GM12892 (cell line): ENCODE data around the gene FLVCR2.

Experiments
- POLR2A ChIP-seq: IDR thresholded peaks from 2 replicates; pipeline ENCODE4 v1.6.1; 2011; ENCODE audit warnings: low read depth, low read length, control low read depth
- POLR2AphosphoS5 ChIP-seq: IDR thresholded peaks from 2 replicates; pipeline ENCODE4 v1.6.1; 2011; ENCODE audit warnings: low read depth, low read length, control low read depth
- TAF1 ChIP-seq: IDR thresholded peaks from 2 replicates; pipeline ENCODE4 v1.6.1; 2011; ENCODE audit warnings: low read depth, mild to moderate bottlenecking, control low read depth, low read length, borderline replicate concordance

DNA sequence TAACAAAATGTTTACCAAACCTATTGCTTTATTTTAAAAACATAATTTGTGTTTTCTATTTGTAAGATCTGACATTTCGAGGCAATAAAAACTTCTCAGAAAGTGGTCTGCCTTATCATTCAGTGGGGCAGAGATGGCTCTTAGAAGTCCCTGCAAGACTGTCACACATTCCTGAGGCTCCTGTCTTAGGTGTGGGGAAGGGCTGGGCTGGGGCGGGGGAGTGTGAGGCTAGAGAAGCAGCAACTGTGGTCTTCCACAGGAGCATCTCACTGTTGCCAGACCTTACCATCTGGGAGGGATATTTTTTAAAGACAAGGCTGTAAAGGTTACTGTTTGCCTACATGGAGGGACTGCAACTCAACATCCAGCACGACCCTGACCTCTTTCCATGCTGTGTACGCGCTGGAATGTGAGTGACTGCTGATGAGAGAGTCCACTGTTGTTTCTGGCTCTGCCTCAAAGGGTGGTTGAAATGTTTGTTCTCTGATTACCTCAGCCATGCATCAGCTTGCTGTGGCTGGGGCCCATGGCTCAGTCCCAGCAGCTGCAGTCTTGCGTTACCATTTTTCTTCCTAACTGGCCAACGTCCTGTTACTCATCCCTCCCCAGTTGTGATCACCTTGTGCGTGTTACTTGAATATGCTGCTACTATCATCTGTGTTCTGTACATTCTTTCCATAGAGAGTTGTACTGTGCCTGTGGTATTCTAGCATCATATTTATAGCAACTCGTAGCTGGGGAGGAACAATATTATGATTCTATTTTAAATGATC lies 69.8 kb downstream of the FLVCR2 start:
- TF ChIP-seq TAF1 (no peak), POLR2A (no peak), POLR2AphosphoS5 (no peak)
